Adrenal gland (tissue), 5 donors: Measurements from ENCODE around the gene FKRP.

Experiments
- POLR2A ChIP-seq, 2 donors: fragments of 450-650 bp; IDR thresholded peaks; one replicate each; pipeline ENCODE4 v1.6.1; 2017; ENCODE audit warnings: antibody characterized with exemption in 2 of 2, mild to moderate bottlenecking in 2 of 2, moderate library complexity in 1 of 2
- TF ChIP-seq, protein P1 (sequence below), 6 experiments: fragments of 450-650 bp in 4 of 6; fragments of 200-600 bp in 2 of 6; sonication (generic) in 1 of 6; IDR thresholded peaks; 1 replicate in 5 of 6; 2 replicates in 1 of 6; pipeline versions ENCODE4 v1.5.1 to v1.8.0; 2016 to 2021; ENCODE audit warnings: antibody characterized with exemption in 6 of 6, mild to moderate bottlenecking in 2 of 6, moderate library complexity in 1 of 6
- donor health status: DM: no; HTN: no; CAD: no.

DNA sequence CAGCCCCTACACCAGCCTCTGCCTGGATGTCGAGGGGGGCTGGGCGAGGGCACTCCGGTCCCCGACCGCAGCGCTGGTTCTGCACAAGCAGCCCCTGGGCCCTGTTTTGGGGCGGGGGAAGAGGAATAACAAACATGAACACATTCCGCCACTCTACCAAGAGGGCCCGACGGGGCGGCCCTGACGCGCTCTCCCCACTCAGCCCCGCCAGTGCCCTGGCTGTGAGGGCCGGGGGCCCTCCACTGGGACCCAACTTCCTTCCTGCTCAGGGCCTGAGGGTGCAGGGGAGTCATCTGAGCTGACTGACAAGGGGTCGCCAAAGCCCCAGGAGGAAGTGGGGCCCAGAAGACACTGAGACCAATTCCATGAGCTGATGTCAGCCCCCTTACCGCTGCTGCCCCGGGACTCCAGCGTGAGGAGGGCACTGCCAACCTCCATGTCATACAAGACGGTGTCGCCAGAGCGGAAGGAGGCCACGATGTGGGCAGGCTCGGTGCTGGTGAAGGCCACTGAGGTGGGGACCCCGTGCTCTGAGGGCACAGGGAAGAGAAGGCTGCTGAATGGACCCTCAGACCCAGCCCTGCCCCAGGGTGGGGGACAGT lies 23.3 kb upstream of the FKRP start:
- no peak for TF ChIP-seq POLR2A (IDR thresholded peaks at IDR 0.05)
- TF ChIP-seq, protein P1, sequence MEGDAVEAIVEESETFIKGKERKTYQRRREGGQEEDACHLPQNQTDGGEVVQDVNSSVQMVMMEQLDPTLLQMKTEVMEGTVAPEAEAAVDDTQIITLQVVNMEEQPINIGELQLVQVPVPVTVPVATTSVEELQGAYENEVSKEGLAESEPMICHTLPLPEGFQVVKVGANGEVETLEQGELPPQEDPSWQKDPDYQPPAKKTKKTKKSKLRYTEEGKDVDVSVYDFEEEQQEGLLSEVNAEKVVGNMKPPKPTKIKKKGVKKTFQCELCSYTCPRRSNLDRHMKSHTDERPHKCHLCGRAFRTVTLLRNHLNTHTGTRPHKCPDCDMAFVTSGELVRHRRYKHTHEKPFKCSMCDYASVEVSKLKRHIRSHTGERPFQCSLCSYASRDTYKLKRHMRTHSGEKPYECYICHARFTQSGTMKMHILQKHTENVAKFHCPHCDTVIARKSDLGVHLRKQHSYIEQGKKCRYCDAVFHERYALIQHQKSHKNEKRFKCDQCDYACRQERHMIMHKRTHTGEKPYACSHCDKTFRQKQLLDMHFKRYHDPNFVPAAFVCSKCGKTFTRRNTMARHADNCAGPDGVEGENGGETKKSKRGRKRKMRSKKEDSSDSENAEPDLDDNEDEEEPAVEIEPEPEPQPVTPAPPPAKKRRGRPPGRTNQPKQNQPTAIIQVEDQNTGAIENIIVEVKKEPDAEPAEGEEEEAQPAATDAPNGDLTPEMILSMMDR (IDR thresholded peaks at IDR 0.05) = no peak
